Fibroblast of lung (primary cell): ENCODE data around the gene LRRC66. TPM values are rescaled to one million over a fixed set of nuclear protein-coding genes. Genes with fewer than 3 reads are reported as not detected.
A peak's percentile ranks its signal among the peaks of the same experiment; 100 is the strongest.

Experiments used
- DNase-seq, 2 donors: peaks; one replicate each; pipeline versions ENCODE4 v3.0.0 to v3.0.0-alpha.2; 2010; ENCODE audit warnings: low read depth in 2 of 2
- H2AFZ ChIP-seq: 2 replicates; pipeline ENCODE4 v1.5.1; 2012; ENCODE audit warnings: low read length, control low read depth, inconsistent platforms
- H3K27ac ChIP-seq: 2 replicates; pipeline ENCODE4 v1.5.1; 2011; ENCODE audit warnings: low read length, control low read depth; ENCODE audit not compliant: insufficient read depth
- H3K27me3 ChIP-seq: 2 replicates; pipeline ENCODE4 v1.5.1; 2011; ENCODE audit warnings: mild to moderate bottlenecking, low read length; ENCODE audit not compliant: control insufficient read depth, insufficient read depth
- H3K36me3 ChIP-seq: 2 replicates; pipeline ENCODE4 v1.5.1; 2011; ENCODE audit warnings: low read length; ENCODE audit not compliant: control insufficient read depth, insufficient read depth
- H3K4me1 ChIP-seq: 2 replicates; pipeline ENCODE4 v1.5.1; 2011; ENCODE audit warnings: low read length; ENCODE audit not compliant: control insufficient read depth, insufficient read depth; ENCODE audit errors: extremely low read depth
- H3K4me2 ChIP-seq: 2 replicates; pipeline ENCODE4 v1.5.1; 2011; ENCODE audit warnings: low read length, control low read depth; ENCODE audit not compliant: insufficient read depth; ENCODE audit errors: extremely low read depth
- H3K4me3 ChIP-seq, 4 experiments: fragments of 200-600 bp in 1 of 4; sonication (generic) in 1 of 4; replicated peaks in 1 of 4; 2 replicates each; pipeline ENCODE4 v1.5.1; 2011 to 2016; ENCODE audit warnings: low read length in 4 of 4, low read depth in 3 of 4, mild to moderate bottlenecking in 3 of 4, control low read depth in 2 of 4, inconsistent platforms in 1 of 4, mixed read lengths in 1 of 4; ENCODE audit not compliant: insufficient read depth in 1 of 4; ENCODE audit errors: control extremely low read depth in 1 of 4
- H3K79me2 ChIP-seq: 2 replicates; pipeline ENCODE4 v1.5.1; 2012; ENCODE audit warnings: mild to moderate bottlenecking, low read length, inconsistent platforms; ENCODE audit not compliant: control insufficient read depth, insufficient read depth
- H3K9ac ChIP-seq: 2 replicates; pipeline ENCODE4 v1.5.1; 2011; ENCODE audit warnings: mild to moderate bottlenecking, low read length, control low read depth; ENCODE audit not compliant: insufficient read depth
- H3K9me3 ChIP-seq: 2 replicates; pipeline ENCODE4 v1.5.1; 2012; ENCODE audit warnings: low read depth, low read length; ENCODE audit not compliant: control insufficient read depth, insufficient read depth
- H4K20me1 ChIP-seq: 2 replicates; pipeline ENCODE4 v1.5.1; 2011; ENCODE audit warnings: low read length; ENCODE audit not compliant: control insufficient read depth, insufficient read depth; ENCODE audit errors: extremely low read depth
- CTCF ChIP-seq, 2 donors: IDR thresholded peaks in 1 of 2; conservative IDR thresholded peaks in 1 of 2; 1 replicate in 1 of 2; 2 replicates in 1 of 2; pipeline ENCODE4 v1.5.1; 2011 to 2012; ENCODE audit warnings: low read length in 2 of 2, control low read depth in 1 of 2, inconsistent platforms in 1 of 2, low read depth in 1 of 2, mild to moderate bottlenecking in 1 of 2
- EZH2 ChIP-seq: IDR thresholded peaks from 2 replicates; pipeline ENCODE4 v1.5.1; 2012; ENCODE audit warnings: low read length, control low read depth, mild to moderate bottlenecking; ENCODE audit errors: missing control alignments
- polyA plus RNA-seq, 2 donors: library from polyadenylated mRNA; depleted of rRNA in 1 of 2; stranded (reverse) in 1 of 2; unstranded in 1 of 2; fragments of >200 nt; gene quantifications; 2 replicates each; pipeline ENCODE4 v1.2.1, GENCODE V29; 2011 to 2012; ENCODE audit warnings: missing spikeins in 1 of 2
- total RNA-seq: library from RNA; depleted of rRNA; stranded (reverse); fragments of >200 nt; gene quantifications from 2 replicates; pipeline ENCODE4 v1.2.1, GENCODE V29; 2014

LRRC66 gene
- total and polyA plus RNA-seq, 2 donors (not counting 1 experiment from before 2014, with no cell fraction given): 0.17 to 0.83 TPM

- DNase-seq: peak in 1 of 2 donors; percentile 41
Observed at GRCh38 chr4:52051213-52051614, 31.1 kb upstream of the LRRC66 start, which contains the start of gene SPATA18. Gene SPATA18, plus strand, starts transcription at chr4:52051304. Its CDS starts 401 bp downstream, at chr4:52051705.

GRCh38 chr4:52049266-52049665, 29.1 kb upstream of the LRRC66 start:
- DNase-seq: no peak
- H4K20me1 ChIP-seq: no peaks in the 10 kb centered on the region
- H3K9ac ChIP-seq: no peak overlapping the region
- no peaks in the 10 kb centered on the region for H3K9me3 ChIP-seq
- no peaks in the 10 kb centered on the region for H3K36me3 ChIP-seq
- no peaks in the 10 kb centered on the region for H3K4me1 ChIP-seq
- no peak overlapping the region for H2AFZ ChIP-seq
- no peak for TF ChIP-seq EZH2
- no peak for TF ChIP-seq CTCF (conservative IDR thresholded peaks at IDR 0.05 in 1 of 2, IDR thresholded peaks at IDR 0.05 in 1 of 2; ENCODE audit: low read depth in 1 of 2, low read length in 2 of 2)
- H3K79me2 ChIP-seq: no peaks in the 10 kb centered on the region
- H3K27me3 ChIP-seq: no peaks in the 10 kb centered on the region
- no peak overlapping the region for H3K4me2 ChIP-seq
- H3K4me3 ChIP-seq: no peak overlapping the region
- no peak overlapping the region for H3K27ac ChIP-seq

More at GRCh38 chr4:52051213-52051614, 31.1 kb upstream of the LRRC66 start, which contains the start of gene SPATA18:
- no peaks in the 10 kb centered on the region for H3K36me3 ChIP-seq
- peak within 1 kb of the TSS; percentile 70 to 85 (median 76) for H3K4me3 ChIP-seq
- H3K9ac ChIP-seq: peak within 1 kb of the TSS; percentile 39
- H3K4me2 ChIP-seq: peak within 1 kb of the TSS; percentile 71
- peak within 1 kb of the TSS; percentile 74 for H2AFZ ChIP-seq
- H3K27me3 ChIP-seq: no peaks in the 10 kb centered on the region
- TF ChIP-seq CTCF (conservative IDR thresholded peaks at IDR 0.05 in 1 of 2, IDR thresholded peaks at IDR 0.05 in 1 of 2; ENCODE audit: low read depth in 1 of 2, low read length in 2 of 2) (no peak), EZH2 (no peak)
- peak within 1 kb of the TSS; percentile 70 for H3K27ac ChIP-seq
- no peaks in the 10 kb centered on the region for H3K4me1 ChIP-seq
- no peaks in the 10 kb centered on the region for H3K9me3 ChIP-seq
- H4K20me1 ChIP-seq: no peaks in the 10 kb centered on the region
- H3K79me2 ChIP-seq: no peaks in the 10 kb centered on the region

GRCh38 chr4:52045028-52045427, 24.9 kb upstream of the LRRC66 start:
- TF ChIP-seq EZH2 (no peak), CTCF (conservative IDR thresholded peaks at IDR 0.05 in 1 of 2, IDR thresholded peaks at IDR 0.05 in 1 of 2; ENCODE audit: low read depth in 1 of 2, low read length in 2 of 2) (no peak)
- H3K27ac ChIP-seq: no peak overlapping the region
- H4K20me1 ChIP-seq: no peaks in the 10 kb centered on the region
- no peaks in the 10 kb centered on the region for H3K4me1 ChIP-seq
- no peak overlapping the region for H3K9ac ChIP-seq
- no peaks in the 10 kb centered on the region for H3K79me2 ChIP-seq
- no peaks in the 10 kb centered on the region for H3K36me3 ChIP-seq
- no peak overlapping the region for H3K4me3 ChIP-seq
- H3K27me3 ChIP-seq: peaks cover 11% of the 10 kb centered on the region
- no peak overlapping the region for H3K4me2 ChIP-seq
- DNase-seq: no peak
- H2AFZ ChIP-seq: no peak overlapping the region
- H3K9me3 ChIP-seq: no peaks in the 10 kb centered on the region
